ENCODE measurements around the gene DOC2B.

- TF ChIP-seq CTCF (IDR thresholded peaks at IDR 0.05) (no peak), POLR2A (IDR thresholded peaks at IDR 0.05) (no peak)
Observed at GRCh38 chr17:193426-193810, 12.0 kb upstream of the DOC2B start.

All from right lobe of liver (tissue), 4 donors.